NCI-H2227 (cell line): ENCODE results near the gene ZNF71.
"Not testable (repeated sequence)": the region's sequence is repeated elsewhere in the genome, so short reads cannot be mapped to it uniquely, and the experiment has no call there.

Source experiments
- DNase-seq: peaks from one replicate; lab custom pipeline; 2025; ENCODE audit not compliant: unreplicated experiment; lab: John Stamatoyannopoulos, UW

Gene ZNF71

GRCh38 chr19:56619121-56619520 is 24.0 kb downstream of the ZNF71 start:
- no peak for DNase-seq

DNA sequence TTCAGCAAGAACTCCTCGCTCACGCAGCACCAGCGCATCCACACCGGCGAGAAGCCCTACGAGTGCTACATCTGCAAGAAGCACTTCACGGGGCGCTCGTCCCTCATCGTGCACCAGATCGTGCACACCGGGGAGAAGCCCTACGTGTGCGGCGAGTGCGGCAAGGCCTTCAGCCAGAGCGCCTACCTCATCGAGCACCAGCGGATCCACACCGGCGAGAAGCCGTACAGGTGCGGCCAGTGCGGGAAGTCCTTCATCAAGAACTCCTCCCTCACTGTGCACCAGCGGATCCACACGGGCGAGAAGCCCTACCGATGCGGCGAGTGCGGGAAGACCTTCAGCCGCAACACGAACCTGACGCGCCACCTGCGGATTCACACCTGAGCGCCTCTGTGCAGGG is 27.3 kb downstream of the ZNF71 start:
- no peak for DNase-seq

GRCh38 chr19:56623006-56623405 is 27.9 kb downstream of the ZNF71 start:
- no peak for DNase-seq

DNA sequence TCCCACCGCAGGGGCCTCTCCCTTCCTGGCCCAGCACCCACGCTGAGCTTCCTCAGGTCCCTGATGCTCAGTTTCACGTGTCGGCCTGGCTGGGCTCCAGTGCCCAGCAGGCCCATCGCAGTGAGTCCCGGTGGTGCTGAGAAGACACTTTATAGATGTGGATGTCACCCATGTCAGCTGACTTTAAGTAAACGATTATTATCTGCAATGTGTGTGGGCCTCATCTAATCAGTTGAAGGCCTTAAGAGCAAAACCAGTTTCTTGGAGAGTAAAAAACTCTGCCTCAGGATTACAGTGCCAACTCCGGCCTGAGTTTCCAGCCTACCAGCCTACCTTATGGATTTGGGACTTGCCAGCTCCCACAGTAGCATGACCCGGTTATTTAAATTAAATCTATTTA is 30.6 kb downstream of the ZNF71 start:
- no peak for DNase-seq

GRCh38 chr19:56633021-56633420 is 37.9 kb downstream of the ZNF71 start:
- no peak for DNase-seq

- no peak for DNase-seq
Measured at GRCh38 chr19:56637976-56638555, 43.0 kb downstream of the ZNF71 start.

DNA sequence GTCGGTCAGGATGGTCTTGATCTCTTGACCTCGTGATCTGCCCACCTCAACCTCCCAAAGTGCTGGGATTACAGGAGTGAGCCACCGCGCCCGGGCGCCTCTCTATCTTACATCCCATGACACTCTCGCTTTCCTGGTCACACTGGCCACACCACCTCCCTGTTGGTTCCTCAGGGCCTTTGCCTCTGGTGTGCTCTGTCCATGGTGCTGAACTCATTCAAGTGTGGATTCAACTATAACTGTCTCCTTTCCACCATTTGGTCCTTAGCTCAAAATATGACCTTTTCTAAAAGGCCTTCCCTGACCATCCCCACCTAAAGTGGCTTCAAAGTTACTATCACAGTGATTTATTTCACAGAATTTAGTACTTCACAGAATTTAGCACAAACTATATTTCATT is 44.1 kb downstream of the ZNF71 start:
- no peak for DNase-seq

GRCh38 chr19:56642711-56643459 is 47.8 kb downstream of the ZNF71 start, which contains the start of gene SMIM17:
TSS of gene SMIM17 (plus strand) at chr19:56643159. CDS start at chr19:56645668, 2,509 bp downstream.
- DNase-seq = no peak

GRCh38 chr19:56643460-56643955 is 48.4 kb downstream of the ZNF71 start:
- DNase-seq = no peak

DNA sequence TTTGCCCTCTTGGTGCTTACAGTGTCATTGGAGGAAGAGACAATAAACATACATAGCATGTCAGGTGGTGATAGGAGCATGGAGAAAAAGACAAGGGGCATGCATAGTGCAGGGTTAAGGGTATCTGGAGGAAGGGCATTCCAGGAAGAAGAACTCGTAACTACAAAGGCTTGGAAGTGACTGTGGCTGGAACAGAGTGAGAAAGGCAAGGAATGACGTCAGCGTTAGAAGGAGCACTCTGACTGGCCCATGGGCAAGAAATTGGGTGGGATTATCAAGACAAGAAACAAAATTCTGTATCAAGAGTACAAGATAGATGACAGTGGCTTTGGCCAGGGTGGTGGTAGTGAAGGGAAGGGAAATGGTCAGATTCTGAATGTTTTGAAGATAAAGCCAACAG is 59.0 kb downstream of the ZNF71 start:
- DNase-seq = no peak

DNA sequence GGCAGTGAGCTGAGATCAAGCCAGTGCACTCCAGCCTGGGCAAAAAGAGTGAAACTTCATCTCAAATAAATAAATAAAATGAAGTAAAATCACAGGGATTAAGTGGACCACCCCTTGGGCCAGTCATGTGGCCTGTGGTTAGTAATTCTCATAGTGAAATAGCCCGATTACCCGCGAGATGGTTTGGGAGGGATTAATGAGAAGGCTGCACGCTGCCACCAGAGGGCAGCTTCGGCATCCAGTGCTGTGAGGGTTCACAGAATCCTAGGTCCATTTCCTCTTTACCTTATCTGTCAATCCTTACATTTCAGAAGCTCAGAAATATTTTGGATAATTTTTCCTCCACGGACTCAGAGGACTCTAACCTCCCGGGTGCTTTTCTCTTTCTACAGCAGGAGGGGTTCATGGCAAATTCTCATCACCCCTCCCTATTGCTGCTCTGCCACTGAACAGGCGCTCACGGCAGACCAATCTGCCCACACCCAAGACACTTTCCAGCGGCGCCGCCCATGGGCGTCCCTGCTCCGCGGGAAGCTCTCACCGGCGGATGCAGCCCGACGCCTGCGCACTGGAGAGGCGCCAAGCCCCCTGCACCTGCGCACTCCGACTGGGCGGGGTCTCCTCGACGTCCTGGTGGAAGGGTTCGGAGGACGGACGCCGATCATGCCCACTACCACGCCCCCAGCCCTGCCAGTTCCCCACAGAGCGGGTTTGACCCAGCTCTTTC is 65.4 kb downstream of the ZNF71 start:
- peak; percentile 80 for DNase-seq

GRCh38 chr19:56661248-56661647 is 66.1 kb downstream of the ZNF71 start:
- no peak for DNase-seq

GRCh38 chr19:56663931-56664500 is 68.9 kb downstream of the ZNF71 start:
- DNase-seq = no peak

DNA sequence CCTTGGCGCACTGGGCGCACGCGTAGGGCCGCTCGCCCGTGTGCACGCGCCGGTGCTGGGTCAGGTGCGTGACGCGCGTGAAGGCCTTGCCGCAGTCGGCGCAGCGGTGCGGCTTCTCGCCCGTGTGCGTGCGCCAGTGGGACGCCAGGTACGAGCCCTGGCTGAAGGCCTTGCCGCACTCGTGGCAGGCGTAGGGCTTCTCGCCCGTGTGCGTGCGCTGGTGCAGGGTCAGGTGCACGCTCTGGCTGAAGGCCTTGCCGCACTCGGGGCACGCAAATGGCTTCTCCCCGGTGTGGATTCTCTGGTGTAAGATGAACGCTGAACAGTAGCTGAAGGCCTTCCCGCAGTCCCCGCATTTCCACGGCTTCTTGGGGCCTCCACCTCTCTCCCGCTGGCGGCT is 69.4 kb downstream of the ZNF71 start:
- DNase-seq = no peak

GRCh38 chr19:56667311-56667870 is 72.3 kb downstream of the ZNF71 start:
- no peak for DNase-seq

DNA sequence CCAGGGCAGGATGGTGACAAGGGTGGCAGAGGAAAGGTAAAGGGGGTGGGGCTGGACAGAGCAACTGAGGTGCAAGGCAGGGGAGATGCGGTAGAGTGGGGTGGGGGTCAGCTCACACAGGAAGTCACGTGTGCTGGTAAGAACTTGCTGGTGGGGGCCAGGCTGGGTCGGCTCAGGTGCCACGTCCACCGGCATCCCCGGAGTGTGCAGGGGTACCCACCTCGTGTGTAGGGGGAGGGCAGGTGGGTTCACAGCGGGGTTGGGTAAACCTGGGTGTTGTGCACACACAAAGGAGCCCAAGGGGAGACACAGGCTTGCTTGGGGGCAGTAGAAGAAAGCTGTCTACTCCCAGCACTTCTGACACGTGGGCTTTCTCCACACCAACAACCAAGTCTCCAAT is 73.6 kb downstream of the ZNF71 start:
- DNase-seq = no peak

GRCh38 chr19:56670401-56670960 is 75.4 kb downstream of the ZNF71 start:
- no peak for DNase-seq

GRCh38 chr19:56670961-56671612 is 76.0 kb downstream of the ZNF71 start:
- DNase-seq = no peak

DNA sequence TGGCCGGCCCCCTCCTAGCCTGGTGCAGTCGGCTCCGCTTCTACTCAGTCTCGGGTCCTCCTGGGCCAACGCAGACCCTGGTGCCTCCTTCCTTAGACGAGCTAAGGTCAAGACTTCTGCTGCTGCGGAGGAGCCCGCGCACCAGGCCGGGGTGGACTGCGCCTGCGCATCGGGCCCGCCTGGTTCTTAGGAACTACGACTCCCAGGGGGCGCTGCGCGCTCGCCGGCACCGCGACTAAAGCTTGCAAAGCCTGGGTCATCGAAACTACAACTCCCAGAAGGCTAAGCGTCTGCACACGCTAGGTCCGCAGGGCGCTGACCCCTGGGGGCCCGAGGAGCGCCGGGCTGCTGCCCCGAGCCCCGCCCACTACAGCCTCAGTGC is 76.5 kb downstream of the ZNF71 start, which contains the start of gene ZNF835:
ZNF835 (minus strand) TSS at position 145 of the 382 bp plus-strand sequence. CDS start 6,559 bp downstream, outside the sequence.
- DNase-seq = peak; percentile 99

- DNase-seq = not testable (repeated sequence)
Measured at GRCh38 chr19:56672610-56673009, 77.5 kb downstream of the ZNF71 start.
